NCI-H1436 treated with DMSO at 0.1 percent for 48 hours (cell line): ENCODE data around the gene SKOR1.

ENCODE experiments used
- DNase-seq: peaks from one replicate; lab custom pipeline; 2025; lab: John Stamatoyannopoulos, UW

The SKOR1 gene

DNA sequence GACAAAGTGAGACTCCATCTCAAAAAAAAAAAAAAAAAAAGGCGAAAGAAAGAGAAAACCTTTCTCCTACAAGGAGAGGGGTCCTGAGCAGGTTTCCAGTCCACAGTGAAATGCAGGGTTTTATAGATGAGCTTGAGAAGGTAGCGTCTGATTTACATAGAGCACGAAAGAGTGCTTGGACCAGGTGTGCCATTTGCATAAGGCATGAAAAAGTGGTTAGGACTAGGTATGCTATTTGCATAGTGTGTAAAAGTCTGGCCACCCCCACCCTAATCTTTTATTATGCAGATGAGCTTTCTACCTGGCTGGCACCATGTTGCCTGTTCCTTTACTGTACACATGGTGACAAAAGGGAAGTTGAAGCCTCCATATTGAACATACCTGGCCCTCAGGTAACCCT is 28.1 kb downstream of the SKOR1 start:
- no peak for DNase-seq

DNA sequence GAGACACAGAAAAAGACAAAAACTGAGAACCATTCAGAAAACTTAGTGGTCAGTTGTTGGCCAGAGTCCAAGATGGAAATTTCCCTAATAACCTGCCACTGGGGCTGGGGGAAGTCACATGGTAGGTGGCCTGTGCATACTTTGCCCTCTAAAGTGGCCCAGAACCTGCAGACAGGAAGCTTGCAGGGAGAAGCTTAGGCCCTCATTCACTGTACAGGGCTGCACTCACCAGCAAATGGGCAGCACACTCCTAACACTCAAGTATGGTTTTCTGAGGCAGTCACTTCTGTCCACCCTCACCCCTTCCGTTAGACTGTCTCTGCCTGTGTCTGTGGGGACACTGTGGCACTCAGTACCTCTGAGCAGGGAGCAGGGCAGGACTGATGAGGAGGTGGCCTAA is 29.0 kb downstream of the SKOR1 start:
- no peak for DNase-seq

DNA sequence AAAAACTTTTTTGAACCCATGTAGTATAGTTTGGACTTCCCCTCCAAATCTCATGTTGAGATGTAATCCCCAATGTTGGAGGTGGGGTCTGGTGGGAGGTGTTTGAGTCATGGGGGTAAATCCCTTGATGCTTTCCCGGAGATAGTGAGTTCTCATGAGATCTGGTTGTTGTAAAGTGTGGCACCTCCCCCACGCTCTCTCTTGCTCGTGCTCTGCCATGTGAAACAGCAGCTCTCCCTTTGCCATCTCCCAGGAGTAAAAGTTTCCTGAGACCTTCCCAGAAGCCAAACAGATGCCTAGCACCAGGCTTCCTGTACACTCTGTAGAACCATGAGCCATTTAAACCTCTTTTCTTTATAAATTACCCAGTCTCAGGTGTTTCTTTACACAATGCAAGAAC is 30.5 kb downstream of the SKOR1 start:
- DNase-seq: no peak

GRCh38 chr15:67857220-67857619 is 31.9 kb downstream of the SKOR1 start:
- DNase-seq: no peak

GRCh38 chr15:67859331-67859946 is 34.1 kb downstream of the SKOR1 start:
- no peak for DNase-seq

DNA sequence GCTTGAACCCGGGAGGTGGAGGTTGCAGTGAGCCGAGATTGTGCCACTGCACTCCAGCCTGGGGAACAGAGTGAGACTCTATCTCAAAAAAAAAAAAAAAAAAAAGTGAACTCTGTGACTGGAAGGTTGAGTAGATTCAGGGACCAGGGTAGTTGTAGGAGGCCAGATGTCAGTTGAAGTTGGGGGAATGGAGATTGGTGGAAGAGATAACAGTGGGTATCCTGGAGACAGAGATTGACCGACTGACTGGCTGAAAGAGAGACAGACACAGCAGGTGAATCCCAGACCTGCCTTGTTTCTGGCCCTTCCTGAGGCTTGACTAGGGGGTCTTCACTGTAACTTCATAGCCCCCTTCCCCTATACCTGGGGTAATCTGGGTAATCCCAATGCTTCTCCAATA is 36.7 kb downstream of the SKOR1 start:
- DNase-seq: no peak

GRCh38 chr15:67862750-67863441 is 37.6 kb downstream of the SKOR1 start:
- no peak for DNase-seq

DNA sequence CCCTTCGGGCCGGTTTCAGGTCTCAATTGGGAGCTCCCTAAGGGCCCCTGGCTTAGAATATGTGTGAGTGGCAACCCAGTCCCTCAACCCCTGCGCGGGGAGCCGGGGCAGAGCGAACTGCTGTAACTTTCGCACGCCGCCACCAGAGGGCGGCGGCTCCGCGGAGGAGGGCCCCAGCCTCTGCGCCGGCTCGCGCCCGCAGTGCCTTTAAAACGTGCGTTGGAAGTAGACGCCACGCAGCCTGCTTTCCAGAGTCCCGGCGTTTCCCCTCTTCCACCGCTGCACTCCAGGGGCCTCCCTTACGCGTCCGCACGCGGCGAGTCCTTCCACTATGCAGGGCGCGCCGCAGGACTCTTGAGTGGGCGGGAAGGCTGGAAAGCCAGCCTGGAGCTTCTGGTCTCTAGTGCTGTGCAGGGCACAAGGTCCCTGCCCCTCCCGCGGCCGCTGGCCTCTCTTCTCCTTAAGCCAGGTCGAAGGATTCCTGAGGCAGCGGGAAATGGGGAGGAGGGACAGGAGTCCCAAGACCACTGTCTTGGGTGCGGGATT is 38.2 kb downstream of the SKOR1 start:
- no peak for DNase-seq

- DNase-seq: no peak
These were observed 40.0 kb downstream of the SKOR1 start for GRCh38 chr15:67865331-67865730.

GRCh38 chr15:67865766-67866165 is 40.5 kb downstream of the SKOR1 start:
- DNase-seq: no peak

DNA sequence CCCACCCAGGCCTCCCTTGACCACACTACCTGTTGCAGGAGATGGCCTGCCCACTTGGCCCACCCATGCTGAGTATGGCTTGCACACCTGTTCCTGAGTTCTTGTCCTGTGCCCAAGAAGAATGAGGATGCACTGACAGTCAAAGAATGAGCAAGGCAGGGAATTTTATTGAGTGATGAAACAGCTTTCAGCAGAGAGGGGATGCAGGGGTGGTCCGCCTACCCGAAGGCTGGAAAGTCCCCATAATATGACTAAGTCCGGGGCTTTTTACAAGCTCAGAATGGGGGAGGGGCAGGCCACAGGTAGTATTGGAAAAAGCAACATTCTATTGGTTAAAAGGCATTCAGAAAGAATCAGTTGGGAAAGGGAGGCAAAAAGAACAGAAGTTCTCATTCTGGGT is 44.4 kb downstream of the SKOR1 start:
- DNase-seq: no peak

DNA sequence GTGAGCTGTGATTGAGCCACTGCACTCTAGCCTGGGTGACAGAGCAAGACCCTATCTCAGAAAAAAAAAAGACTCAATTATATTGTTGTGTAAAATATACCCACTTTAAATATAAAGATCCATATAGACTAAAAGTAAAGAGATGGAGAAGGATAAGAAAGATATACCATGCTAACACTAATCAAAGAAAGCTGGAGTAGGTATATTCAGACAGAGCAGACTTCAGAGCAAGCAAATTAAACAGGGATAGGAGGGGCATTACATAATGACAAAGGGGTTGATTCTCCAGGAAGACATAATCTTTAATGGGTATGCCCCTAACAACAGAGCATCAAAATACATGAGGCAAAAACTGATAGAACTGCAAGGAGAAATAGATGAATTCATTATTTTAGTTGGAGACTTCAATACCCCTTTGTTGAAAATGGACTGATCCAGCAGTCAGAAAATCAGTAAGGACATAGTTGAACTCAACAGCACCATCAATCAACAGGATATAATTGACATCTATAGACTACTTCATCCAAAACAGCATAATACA is 45.6 kb downstream of the SKOR1 start:
- no peak for DNase-seq

- no peak for DNase-seq
These were observed 48.5 kb downstream of the SKOR1 start for GRCh38 chr15:67873777-67874176.

DNA sequence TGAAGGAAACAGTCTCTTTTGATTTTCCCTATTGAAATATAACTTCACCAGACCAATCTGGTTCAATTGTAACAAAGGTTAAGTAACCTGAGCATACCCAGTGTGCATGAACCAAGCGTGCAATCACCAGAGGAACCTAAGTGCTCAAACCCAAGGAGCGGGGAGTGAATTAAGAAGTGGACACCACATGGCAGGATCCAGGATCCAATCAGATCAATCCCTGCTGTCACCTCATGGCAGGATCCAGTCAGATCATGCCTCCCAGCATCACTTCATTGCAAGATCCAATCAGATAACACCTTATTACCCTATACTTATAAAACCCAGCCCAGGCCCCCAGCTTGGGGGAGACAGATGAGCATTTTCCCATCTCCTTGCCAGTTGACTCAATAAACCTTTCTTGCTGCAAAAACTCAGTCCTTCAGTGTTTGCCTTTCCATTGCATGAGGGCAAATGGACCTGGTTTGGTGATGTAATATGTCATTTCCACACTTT is 53.5 kb downstream of the SKOR1 start:
- no peak for DNase-seq

DNA sequence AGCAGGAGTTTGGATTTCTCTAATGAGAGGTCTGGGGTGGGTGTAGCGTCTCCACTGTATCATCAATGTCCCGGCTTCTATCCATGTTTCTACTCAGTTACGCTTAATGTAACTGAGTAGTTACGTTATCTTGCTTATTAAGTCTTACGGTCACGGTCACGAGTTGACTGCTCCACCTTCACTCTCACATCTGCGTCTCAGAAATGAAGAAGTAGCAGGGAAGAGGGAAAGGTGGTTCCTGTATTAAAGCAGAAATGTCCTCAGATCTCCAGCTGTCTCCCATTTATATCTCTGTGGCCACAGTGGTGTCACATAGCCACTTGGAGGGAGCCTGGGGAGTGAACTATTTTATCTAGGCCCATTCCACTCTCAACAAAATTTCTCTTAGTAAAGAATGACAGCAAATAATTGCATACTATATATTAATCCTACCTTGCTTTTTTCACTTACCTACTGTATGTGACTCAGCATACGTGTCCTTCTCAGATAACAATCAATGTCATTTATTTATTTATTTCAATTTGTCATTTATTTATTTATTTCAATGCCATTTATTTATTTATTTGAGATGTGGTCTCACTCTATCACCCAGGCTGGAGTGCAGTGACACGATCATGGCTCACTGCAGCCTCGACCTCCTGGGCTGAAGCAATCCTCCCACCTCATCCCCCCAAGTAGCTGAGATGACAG is 54.3 kb downstream of the SKOR1 start:
- no peak for DNase-seq

- DNase-seq: no peak
These were observed 55.4 kb downstream of the SKOR1 start for GRCh38 chr15:67880651-67881182.

DNA sequence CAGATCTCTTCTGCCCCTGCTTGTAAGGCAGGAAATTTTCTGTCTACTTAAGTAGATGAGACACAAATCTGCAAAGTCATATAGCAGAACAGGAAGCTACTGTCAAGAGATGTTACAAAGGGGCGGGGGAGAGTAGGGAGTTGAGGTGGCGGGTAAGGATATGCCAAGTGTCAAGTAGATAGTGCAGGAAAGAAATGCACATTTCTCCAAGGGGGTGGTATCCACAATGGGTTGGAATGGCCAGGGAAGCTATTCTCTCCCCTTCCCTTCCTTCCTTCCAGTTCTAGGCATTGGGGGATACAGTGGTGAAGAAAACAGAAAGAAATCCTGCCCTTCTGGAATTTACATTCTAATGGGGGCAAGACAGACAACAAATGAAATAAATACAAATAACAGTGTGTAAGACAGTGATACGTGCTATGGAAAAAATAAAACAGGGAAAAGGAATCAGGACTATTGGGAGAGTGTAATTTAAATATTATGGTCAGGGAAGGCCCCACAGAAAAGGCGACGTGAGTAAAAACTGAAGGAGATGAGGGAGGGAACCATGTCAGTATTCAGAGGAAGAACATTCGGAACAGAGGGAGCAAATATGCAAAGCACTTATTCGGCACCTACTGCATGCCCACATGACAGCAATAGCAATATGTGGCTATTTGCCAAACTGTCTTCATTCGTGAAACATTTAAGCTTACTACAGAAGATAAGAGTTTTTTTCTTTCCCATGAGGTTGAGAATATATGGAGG is 57.4 kb downstream of the SKOR1 start:
- no peak for DNase-seq

GRCh38 chr15:67883234-67883773 is 58.0 kb downstream of the SKOR1 start:
- DNase-seq: no peak

- no peak for DNase-seq
These were observed 58.7 kb downstream of the SKOR1 start for GRCh38 chr15:67884009-67884408.
